HG02852 (cell line): ENCODE measurements around the gene C17orf78.
"Not testable (repeated sequence)": the region's sequence is repeated elsewhere in the genome, so short reads cannot be mapped to it uniquely, and the experiment has no call there.

Experiments
- ATAC-seq: cut with Tn5 transposase; IDR thresholded peaks from one replicate; pipeline ENCODE4 v1.9.1; 2021; ENCODE audit warnings: mild to moderate bottlenecking, moderate library complexity; ENCODE audit not compliant: unreplicated experiment

C17orf78 gene

GRCh38 chr17:37385474-37385990 is 9.7 kb downstream of the C17orf78 start:
- ATAC-seq, result no peak

- no peak for ATAC-seq
Measured at GRCh38 chr17:37386462-37386861, 10.7 kb downstream of the C17orf78 start.

GRCh38 chr17:37388266-37388665 is 12.5 kb downstream of the C17orf78 start:
- no peak for ATAC-seq

- no peak for ATAC-seq
Measured at GRCh38 chr17:37389160-37389559, 13.4 kb downstream of the C17orf78 start.

- no peak for ATAC-seq
Measured at GRCh38 chr17:37391146-37391545, 15.4 kb downstream of the C17orf78 start.

GRCh38 chr17:37392024-37392590 is 16.3 kb downstream of the C17orf78 start:
- no peak for ATAC-seq

GRCh38 chr17:37393352-37393751 is 17.6 kb downstream of the C17orf78 start:
- ATAC-seq, result no peak

GRCh38 chr17:37399265-37399803 is 23.5 kb downstream of the C17orf78 start:
- no peak for ATAC-seq

GRCh38 chr17:37400505-37400904 is 24.7 kb downstream of the C17orf78 start:
- ATAC-seq, result no peak

- ATAC-seq, result not testable (repeated sequence)
Measured at GRCh38 chr17:37405522-37405921, 29.7 kb downstream of the C17orf78 start.

- ATAC-seq, result peak; percentile 30
Measured at GRCh38 chr17:37405955-37406634, 30.3 kb downstream of the C17orf78 start.

- peak; percentile 80 for ATAC-seq
Measured at GRCh38 chr17:37406635-37407461, 31.1 kb downstream of the C17orf78 start, which contains the start of the genes ACACA and TADA2A. Gene ACACA, minus strand, starts transcription at chr17:37406836. Its CDS starts 537 bp downstream, at chr17:37406299. Gene TADA2A, plus strand, starts transcription at chr17:37406886. Its CDS starts 4,480 bp downstream, at chr17:37411366.

- not testable (repeated sequence) for ATAC-seq
Measured at GRCh38 chr17:37408145-37408479, 32.3 kb downstream of the C17orf78 start.

- ATAC-seq, result no peak
Measured at GRCh38 chr17:37410357-37410756, 34.6 kb downstream of the C17orf78 start.

- no peak for ATAC-seq
Measured at GRCh38 chr17:37413875-37414519, 38.2 kb downstream of the C17orf78 start.

GRCh38 chr17:37417852-37418251 is 42.1 kb downstream of the C17orf78 start:
- ATAC-seq, result no peak

- ATAC-seq, result no peak
Measured at GRCh38 chr17:37422971-37423625, 47.3 kb downstream of the C17orf78 start.

GRCh38 chr17:37425268-37425667 is 49.5 kb downstream of the C17orf78 start:
- no peak for ATAC-seq

- ATAC-seq, result no peak
Measured at GRCh38 chr17:37429039-37429438, 53.3 kb downstream of the C17orf78 start.

GRCh38 chr17:37429453-37429852 is 53.7 kb downstream of the C17orf78 start:
- ATAC-seq, result no peak
